Aorta (tissue), 5 donors: ENCODE data around the gene KCNJ5. TPM values are rescaled to one million over a fixed set of nuclear protein-coding genes. Genes with fewer than 3 reads are reported as not detected.

Experiments used
- ATAC-seq: fragments of 200-7000 bp; cut with Tn5 transposase; one replicate; pipeline ENCODE4 v1.9.1; 2022; ENCODE audit warnings: moderate library complexity; ENCODE audit not compliant: low FRiP score
- DNase-seq, 2 donors: peaks; one replicate each; pipeline ENCODE4 v3.0.0-alpha.2; 2020
- H3K27ac ChIP-seq, 2 donors: one replicate each; pipeline ENCODE4 v1.5.1; 2013; ENCODE audit warnings: low read length in 2 of 2, mild to moderate bottlenecking in 2 of 2, moderate library complexity in 2 of 2, control low read depth in 1 of 2, inconsistent platforms in 1 of 2, low read depth in 1 of 2
- H3K27me3 ChIP-seq, 2 donors: one replicate each; pipeline ENCODE4 v1.6.1; 2013; ENCODE audit warnings: control low read depth in 1 of 2, low read length in 1 of 2, mild to moderate bottlenecking in 1 of 2, moderate library complexity in 1 of 2; ENCODE audit not compliant: insufficient read depth in 2 of 2, control insufficient read depth in 1 of 2
- H3K36me3 ChIP-seq, 2 donors: one replicate each; pipeline ENCODE4 v1.6.1; 2013; ENCODE audit warnings: control low read depth in 1 of 2, low read length in 1 of 2, mild to moderate bottlenecking in 1 of 2; ENCODE audit not compliant: insufficient read depth in 2 of 2, control insufficient read depth in 1 of 2
- H3K4me1 ChIP-seq, 2 donors: one replicate each; pipeline ENCODE4 v1.6.1; 2013; ENCODE audit warnings: low read length in 2 of 2, control low read depth in 1 of 2, mild to moderate bottlenecking in 1 of 2, moderate library complexity in 1 of 2; ENCODE audit not compliant: insufficient read depth in 2 of 2, control insufficient read depth in 1 of 2
- H3K4me3 ChIP-seq, 2 donors: one replicate each; pipeline ENCODE4 v1.5.1; 2013; ENCODE audit warnings: low read length in 2 of 2, control low read depth in 1 of 2, mild to moderate bottlenecking in 1 of 2
- H3K9me3 ChIP-seq: one replicate; pipeline ENCODE4 v1.6.1; 2013; ENCODE audit warnings: mild to moderate bottlenecking, low read length; ENCODE audit not compliant: control insufficient read depth
- WGBS, 2 donors: extraction: QIAGEN DNeasy Blood & Tissue Kit; methylation state at CpG; one replicate each; pipeline ENCODE4 v1.1.7; 2013; 5-methylcytosine and 5-hydroxymethylcytosine counted together
- intact Hi-C, 2 donors: fragments of 100-400 bp; cut with DNase I; formaldehyde crosslinking; loops; one replicate each; pipeline versions ENCODE4 v1.14.2 to v1.15.0; 2022
- polyA plus RNA-seq, 2 donors: library from polyadenylated mRNA; stranded (reverse); fragments of 200-250 nt; gene quantifications; one replicate each; pipeline ENCODE4 v1.2.3, GENCODE V29; 2013
- total RNA-seq, 2 donors: library from RNA; stranded (reverse); fragmentation: NEBNext Ultra II Directional; extraction: Animal tissue kit (Norgen Biotek cat#: 25700); gene quantifications; one replicate each; pipeline ENCODE4 v1.2.1, GENCODE V29; 2021
- donor health status: healthy with polysubstance abuse.
- donor health status: Bipolar disorder and iron deficiency.
- donor health status: DM: no; HTN: no; CAD: no.
- donor health status: DM: no; HTN: no; CAD: no.
- donor health status: DM: yes; HTN: yes; CAD: no.

KCNJ5 gene
- total and polyA plus RNA-seq, 4 donors = 0.31 to 3.5 (median 1.8) TPM

- no peaks in the 10 kb centered on the region for H3K27me3 ChIP-seq
- 92 to 94% methylated on average over 12 of the region's 12 CpGs for WGBS, 2 donors
- intact Hi-C loops = no loop called here
Measured at GRCh38 chr11:128879817-128880216, 11.3 kb upstream of the KCNJ5 start.

GRCh38 chr11:128881221-128881620, 9.9 kb upstream of the KCNJ5 start:
- H3K27ac ChIP-seq = no peak overlapping the region
- intact Hi-C loops = no loop called here
- ATAC-seq (no peak), DNase-seq (no peak)
- H3K4me1 ChIP-seq = no peaks in the 10 kb centered on the region
- no peaks in the 10 kb centered on the region for H3K9me3 ChIP-seq
- H3K4me3 ChIP-seq = no peak overlapping the region
- WGBS, 2 donors = 86 to 89% methylated on average over 8 of the region's 8 CpGs
- no peaks in the 10 kb centered on the region for H3K27me3 ChIP-seq
- no peaks in the 10 kb centered on the region for H3K36me3 ChIP-seq

More at GRCh38 chr11:128879817-128880216, 11.3 kb upstream of the KCNJ5 start:
- no peak overlapping the region for H3K4me3 ChIP-seq
- H3K27ac ChIP-seq = no peak overlapping the region
- ATAC-seq (no peak), DNase-seq (no peak)
- H3K9me3 ChIP-seq = no peaks in the 10 kb centered on the region
- H3K36me3 ChIP-seq = no peaks in the 10 kb centered on the region
- no peaks in the 10 kb centered on the region for H3K4me1 ChIP-seq

DNA sequence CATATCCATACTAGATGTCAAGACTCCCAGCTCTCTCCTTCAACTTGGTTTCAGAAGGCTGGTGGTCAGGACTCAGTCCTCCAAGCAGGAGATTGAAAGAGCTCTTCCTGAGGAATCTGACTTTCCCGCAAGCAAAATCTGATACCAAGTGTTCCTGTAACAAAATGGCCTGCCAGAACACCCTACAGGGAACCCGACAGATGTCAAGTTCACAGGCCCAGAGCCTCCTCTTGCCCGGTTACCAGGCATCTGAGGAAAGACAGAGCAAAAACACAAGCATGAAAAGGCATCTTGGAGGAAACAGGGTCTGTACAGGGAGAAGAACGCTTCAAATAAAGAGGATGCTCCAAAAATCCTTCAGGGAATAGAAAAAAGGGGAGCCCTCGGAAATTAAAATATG, 8.7 kb upstream of the KCNJ5 start:
- DNase-seq (no peak), ATAC-seq (no peak)
- no peaks in the 10 kb centered on the region for H3K27me3 ChIP-seq
- intact Hi-C loops = no loop called here
- H3K4me1 ChIP-seq = no peaks in the 10 kb centered on the region
- 69 to 72% methylated on average over 5 of the region's 5 CpGs for WGBS, 2 donors
- no peaks in the 10 kb centered on the region for H3K9me3 ChIP-seq
- no peaks in the 10 kb centered on the region for H3K36me3 ChIP-seq
- H3K27ac ChIP-seq = no peak overlapping the region
- H3K4me3 ChIP-seq = no peak overlapping the region

DNA sequence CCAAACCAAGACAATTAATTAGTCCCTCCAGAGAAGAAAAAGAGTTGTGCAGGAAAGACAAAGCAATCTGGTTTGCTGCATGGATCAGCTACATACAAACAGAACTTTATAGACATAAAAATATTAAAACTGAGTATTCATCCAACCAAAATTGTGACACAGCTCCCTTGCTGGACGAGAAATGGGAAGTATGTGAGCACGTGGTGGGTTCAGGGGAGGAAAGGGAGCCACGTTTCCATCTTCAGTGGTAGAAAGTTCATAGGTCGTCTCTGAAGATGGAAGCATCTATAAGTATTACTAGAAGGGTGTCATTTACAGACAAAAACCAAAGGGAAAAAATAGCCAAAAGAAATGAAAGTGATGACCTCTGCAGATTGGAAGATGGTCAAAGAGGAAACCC, 7.1 kb upstream of the KCNJ5 start:
- Histone ChIP-seq H3K36me3 (no peaks in the 10 kb centered on the region), H3K9me3 (no peaks in the 10 kb centered on the region), H3K27me3 (no peaks in the 10 kb centered on the region), H3K4me1 (no peaks in the 10 kb centered on the region), H3K4me3 (no peak overlapping the region), H3K27ac (no peak overlapping the region)
- ATAC-seq (no peak), DNase-seq (no peak)
- 41 to 49% methylated on average over 4 of the region's 4 CpGs for WGBS, 2 donors
- intact Hi-C loops = loop anchor here in 1 of 2 donors (2.0 kb wide), 1 partner anchor 73 kb away; no protein-coding TSS in a partner anchor

- ATAC-seq = peak; percentile 76
- no peak for DNase-seq
- Histone ChIP-seq H3K4me1 (no peaks in the 10 kb centered on the region), H3K9me3 (no peaks in the 10 kb centered on the region), H3K4me3 (no peak overlapping the region), H3K36me3 (no peaks in the 10 kb centered on the region), H3K27me3 (no peaks in the 10 kb centered on the region), H3K27ac (no peak overlapping the region)
- WGBS, 2 donors = 28 to 29% methylated on average over 12 of the region's 12 CpGs
- intact Hi-C loops = loop anchor here in 1 of 2 donors (2.0 kb wide), 1 partner anchor 72 kb away; no protein-coding TSS in a partner anchor
Measured at GRCh38 chr11:128884703-128885338, 6.3 kb upstream of the KCNJ5 start.

DNA sequence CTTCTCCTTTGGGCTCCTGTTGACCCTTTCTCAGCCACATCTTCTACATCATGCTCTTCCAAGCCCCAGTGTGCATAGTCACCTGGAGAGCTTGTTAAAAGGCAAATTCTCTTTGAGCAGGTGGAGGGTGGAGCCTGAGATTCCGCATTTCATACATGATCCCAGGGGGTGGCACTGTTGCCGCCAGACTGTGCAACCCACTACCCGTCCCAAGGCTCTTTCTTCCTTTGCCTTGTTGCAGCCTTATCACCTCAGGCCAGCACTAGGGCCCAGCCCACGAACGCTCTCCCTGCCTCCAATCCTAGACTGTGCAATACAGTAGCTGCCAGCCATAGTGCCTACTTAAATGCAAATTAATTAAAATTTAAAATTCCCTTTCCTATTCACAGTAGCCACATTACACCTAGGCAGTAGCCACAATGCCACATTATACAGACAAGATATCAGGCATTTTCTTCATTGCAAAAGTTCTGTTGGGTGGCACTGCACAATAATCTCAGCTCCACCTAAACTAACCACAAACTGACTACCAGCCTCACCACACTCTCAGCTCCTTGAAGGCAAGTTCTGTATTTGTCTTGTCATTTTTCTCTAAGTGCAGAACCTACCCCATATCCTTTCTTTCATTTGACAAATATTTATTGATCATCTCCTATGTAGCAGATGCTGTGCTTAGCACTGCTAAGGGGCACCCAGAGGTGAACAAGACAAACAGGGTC, 4.6 kb upstream of the KCNJ5 start:
- H3K4me3 ChIP-seq = no peak overlapping the region
- no peaks in the 10 kb centered on the region for H3K36me3 ChIP-seq
- H3K27me3 ChIP-seq = no peaks in the 10 kb centered on the region
- WGBS, 2 donors = 73 to 76% methylated on average over 5 of the region's 5 CpGs
- H3K9me3 ChIP-seq = no peaks in the 10 kb centered on the region
- H3K4me1 ChIP-seq = no peaks in the 10 kb centered on the region
- H3K27ac ChIP-seq = no peak overlapping the region
- intact Hi-C loops = no loop called here
- no peak for DNase-seq
- ATAC-seq = no peak

GRCh38 chr11:128888034-128888985, 2.8 kb upstream of the KCNJ5 start:
- no peaks in the 10 kb centered on the region for H3K9me3 ChIP-seq
- no peak overlapping the region for H3K4me3 ChIP-seq
- H3K27me3 ChIP-seq = no peaks in the 10 kb centered on the region
- ATAC-seq (no peak), DNase-seq (no peak)
- H3K27ac ChIP-seq = no peak overlapping the region
- no peaks in the 10 kb centered on the region for H3K36me3 ChIP-seq
- 90 to 92% methylated on average over 15 of the region's 15 CpGs for WGBS, 2 donors
- H3K4me1 ChIP-seq = no peaks in the 10 kb centered on the region
- intact Hi-C loops = no loop called here

- Histone ChIP-seq H3K4me3 (no peak overlapping the region), H3K9me3 (no peaks in the 10 kb centered on the region), H3K4me1 (peaks cover 0 to 2% of the 10 kb centered on the region in 2 donors), H3K36me3 (no peaks in the 10 kb centered on the region), H3K27me3 (no peaks in the 10 kb centered on the region), H3K27ac (no peak overlapping the region)
- intact Hi-C loops = no loop called here
- WGBS, 2 donors = 83 to 91% methylated on average over 8 of the region's 8 CpGs
- no peak for DNase-seq
- no peak for ATAC-seq
Measured at GRCh38 chr11:128889657-128890213, 1.4 kb upstream of the KCNJ5 start.
